C4-2B (cell line): Measurements from ENCODE around the gene PRKCA.

ENCODE experiments used
- H3K27ac ChIP-seq: fragments of 450-650 bp; 2 replicates; pipeline ENCODE4 v1.5.1; 2017
- ZFX ChIP-seq: fragments of 450-650 bp; IDR thresholded peaks from 2 replicates; pipeline ENCODE4 v1.6.1; 2017
- TF ChIP-seq, protein P1 (sequence below): fragments of 450-650 bp; conservative IDR thresholded peaks from 2 replicates; pipeline ENCODE4 v1.5.1; 2017; ENCODE audit warnings: mild to moderate bottlenecking

PRKCA gene

DNA sequence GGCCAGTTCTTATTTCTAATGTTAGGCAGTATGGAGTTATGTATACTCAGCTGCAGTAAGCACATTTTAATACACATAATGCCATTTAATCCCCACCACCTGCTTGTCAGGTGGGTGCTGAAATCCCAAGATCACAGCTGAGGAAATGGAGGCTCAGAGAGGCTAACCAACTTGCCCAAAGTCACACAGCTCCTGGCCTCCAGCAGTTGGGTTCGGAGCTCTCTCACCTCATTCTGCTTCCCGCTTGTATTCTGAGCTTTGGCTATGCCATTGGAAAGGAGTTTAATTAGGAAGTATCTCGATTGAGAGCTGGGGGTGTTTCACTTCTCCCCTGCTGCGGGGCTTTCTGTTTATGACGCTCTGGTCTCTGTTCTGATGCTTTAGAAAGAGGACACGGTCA lies 459.9 kb downstream of the PRKCA start:
- H3K27ac ChIP-seq: no peak overlapping the region
- TF ChIP-seq, protein P1, sequence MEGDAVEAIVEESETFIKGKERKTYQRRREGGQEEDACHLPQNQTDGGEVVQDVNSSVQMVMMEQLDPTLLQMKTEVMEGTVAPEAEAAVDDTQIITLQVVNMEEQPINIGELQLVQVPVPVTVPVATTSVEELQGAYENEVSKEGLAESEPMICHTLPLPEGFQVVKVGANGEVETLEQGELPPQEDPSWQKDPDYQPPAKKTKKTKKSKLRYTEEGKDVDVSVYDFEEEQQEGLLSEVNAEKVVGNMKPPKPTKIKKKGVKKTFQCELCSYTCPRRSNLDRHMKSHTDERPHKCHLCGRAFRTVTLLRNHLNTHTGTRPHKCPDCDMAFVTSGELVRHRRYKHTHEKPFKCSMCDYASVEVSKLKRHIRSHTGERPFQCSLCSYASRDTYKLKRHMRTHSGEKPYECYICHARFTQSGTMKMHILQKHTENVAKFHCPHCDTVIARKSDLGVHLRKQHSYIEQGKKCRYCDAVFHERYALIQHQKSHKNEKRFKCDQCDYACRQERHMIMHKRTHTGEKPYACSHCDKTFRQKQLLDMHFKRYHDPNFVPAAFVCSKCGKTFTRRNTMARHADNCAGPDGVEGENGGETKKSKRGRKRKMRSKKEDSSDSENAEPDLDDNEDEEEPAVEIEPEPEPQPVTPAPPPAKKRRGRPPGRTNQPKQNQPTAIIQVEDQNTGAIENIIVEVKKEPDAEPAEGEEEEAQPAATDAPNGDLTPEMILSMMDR: no peak
- no peak for TF ChIP-seq ZFX

DNA sequence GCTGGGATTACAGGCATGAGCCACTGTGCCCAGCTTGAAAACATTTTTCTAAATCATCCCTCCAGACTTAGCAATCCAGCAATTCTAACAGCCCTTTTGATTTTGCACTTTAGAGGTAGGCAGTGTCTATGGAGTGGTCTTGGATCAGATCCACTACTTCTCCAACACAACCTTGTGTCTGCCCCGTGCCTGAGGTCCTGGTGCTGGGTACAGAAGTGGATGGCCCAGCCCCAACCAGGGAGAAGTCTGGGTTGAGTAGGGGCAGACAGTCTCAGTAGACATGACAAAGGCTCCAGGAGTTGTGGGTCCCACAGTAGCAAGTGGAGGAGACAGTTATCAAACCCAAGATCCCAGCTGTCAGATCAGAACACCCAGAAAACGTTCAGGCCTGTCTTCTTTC lies 460.6 kb downstream of the PRKCA start:
- no peak for TF ChIP-seq ZFX
- TF ChIP-seq, protein P1: no peak
- no peak overlapping the region for H3K27ac ChIP-seq

DNA sequence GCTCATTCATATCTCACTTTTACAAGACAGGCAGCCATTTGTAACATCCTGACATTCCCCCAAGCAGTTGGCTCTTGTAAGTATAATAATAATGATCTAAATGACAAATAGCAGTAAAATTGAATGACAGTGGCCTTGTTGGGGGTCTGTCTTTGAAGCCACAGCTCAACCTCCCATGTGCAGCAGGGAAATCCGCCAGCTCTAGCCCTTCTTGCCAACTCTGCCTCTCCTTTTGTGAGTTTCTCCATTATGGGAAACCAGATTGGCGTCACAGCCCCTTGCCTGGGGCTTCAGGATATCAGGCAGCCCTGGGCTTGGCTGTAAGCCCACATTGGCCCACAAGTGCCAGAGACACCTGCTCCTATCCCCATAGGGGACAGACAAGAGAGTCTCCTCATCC lies 462.1 kb downstream of the PRKCA start:
- no peak overlapping the region for H3K27ac ChIP-seq
- TF ChIP-seq, protein P1: no peak
- no peak for TF ChIP-seq ZFX

DNA sequence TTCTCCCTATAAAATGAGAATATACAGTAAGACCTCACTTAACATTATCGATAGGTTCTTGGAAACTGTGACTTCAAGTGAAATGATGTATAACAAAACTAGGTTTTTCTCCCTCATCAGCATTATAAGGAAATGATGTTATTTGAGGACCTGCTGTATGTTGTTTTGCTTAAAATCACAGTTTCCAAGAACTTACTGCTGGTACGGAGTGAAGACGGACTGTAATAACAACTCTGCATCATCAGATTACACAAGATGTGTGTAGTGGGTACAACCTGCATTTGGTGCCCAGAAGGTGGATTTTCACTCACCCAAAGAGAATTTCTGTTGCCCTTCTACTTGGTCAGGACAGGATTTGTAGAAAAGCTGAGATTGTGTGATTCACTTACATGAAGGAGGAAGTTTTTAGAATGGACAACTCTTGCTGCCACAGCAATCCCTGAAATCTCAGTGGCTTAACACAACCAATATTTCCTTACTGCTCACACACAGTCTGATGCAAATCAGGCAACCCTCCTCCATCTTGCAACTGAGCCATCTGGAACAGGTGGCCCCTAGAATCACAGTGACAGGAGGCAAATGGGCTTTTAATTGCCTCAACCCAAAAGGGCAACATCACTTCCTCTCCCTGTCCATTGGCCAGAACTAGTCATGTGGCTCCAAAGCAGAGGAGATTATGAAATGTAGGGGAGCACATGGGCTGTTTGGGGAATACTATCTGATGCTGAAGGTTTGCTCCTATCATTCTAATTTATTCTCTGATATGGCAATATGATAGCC lies 464.9 kb downstream of the PRKCA start:
- no peak for TF ChIP-seq ZFX
- TF ChIP-seq, protein P1: no peak
- H3K27ac ChIP-seq: no peak overlapping the region

DNA sequence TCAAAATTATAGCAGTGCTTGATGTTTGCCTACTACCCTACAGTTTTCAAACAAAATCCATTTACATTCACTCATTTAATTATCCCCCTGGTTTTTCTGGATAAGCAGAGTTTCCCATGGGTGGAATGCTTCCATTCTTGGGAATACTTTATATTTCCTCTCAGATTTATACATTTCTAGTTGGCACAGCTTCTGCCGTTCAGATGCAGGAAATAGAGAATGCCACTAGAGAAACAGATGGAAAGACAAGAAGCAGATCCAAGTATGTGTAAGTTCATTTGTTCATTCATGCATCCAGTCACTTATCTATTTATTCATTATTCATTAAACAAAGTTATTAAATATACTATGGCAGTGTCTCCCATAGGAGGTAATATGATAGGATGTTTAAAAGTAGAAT lies 467.5 kb downstream of the PRKCA start:
- H3K27ac ChIP-seq: no peak overlapping the region
- TF ChIP-seq ZFX: no peak
- TF ChIP-seq, protein P1: no peak

DNA sequence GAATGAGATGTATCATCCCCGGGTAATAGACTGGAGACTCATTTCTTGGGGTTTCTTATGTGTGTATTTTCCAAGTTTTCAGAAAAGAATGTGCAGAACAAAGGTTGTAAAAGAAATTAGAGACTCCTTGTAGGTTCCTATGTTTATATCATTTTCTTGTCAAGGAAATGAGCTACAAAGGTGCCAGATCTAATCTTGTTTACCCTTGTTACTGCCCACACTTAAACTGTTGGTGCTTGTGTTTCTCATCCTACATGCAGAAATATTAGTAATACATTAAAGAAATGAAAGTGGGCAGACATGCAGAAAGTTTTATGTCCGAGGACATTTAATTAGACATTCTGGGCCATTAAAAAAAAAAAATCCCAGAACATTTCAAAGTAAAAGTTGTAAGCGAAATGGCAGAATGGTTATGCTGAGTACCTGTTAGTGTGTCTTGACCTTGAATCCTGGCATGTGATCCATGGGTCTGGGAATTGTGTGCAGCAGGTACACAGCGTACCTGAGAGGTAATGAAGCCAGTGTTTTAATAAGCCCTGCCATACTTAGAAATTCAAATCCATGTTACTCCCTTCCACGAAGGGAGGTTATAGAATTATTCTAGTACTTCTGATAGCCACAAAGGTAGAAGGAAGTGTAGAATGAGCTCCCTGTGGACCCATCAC lies 469.9 kb downstream of the PRKCA start:
- TF ChIP-seq, protein P1: no peak
- TF ChIP-seq ZFX: no peak
- H3K27ac ChIP-seq: no peak overlapping the region

DNA sequence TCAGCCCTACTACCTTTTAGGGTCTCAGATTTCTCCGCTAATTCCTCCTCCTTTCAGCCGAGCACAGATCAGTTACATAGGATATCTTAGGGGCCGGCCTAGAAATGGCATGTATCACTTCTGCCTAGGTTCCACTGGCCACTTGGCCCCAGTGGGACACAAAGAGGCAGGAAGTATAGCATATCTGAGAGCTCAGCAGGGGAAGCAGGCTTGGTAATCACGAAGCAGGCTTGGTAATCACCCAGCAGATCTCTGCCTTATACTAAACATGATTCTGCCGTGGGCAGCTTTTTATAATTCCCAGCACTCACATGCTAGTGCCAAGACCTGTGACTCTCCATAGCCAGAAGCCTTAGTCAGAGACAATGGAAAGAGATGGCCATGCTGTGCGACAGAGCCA lies 472.9 kb downstream of the PRKCA start:
- TF ChIP-seq, protein P1: no peak
- no peak for TF ChIP-seq ZFX
- H3K27ac ChIP-seq: no peak overlapping the region
